Neuronal stem cell (in vitro differentiated cells): Measurements from ENCODE around the gene AURKA.

Experiments
- DNase-seq: peaks from one replicate; pipeline ENCODE4 v3.0.0-alpha.2; 2013; ENCODE audit warnings: low spot score
- H2AFZ ChIP-seq: one replicate; pipeline ENCODE4 v1.6.1; 2013; ENCODE audit warnings: mild to moderate bottlenecking, low read length, inconsistent platforms
- H2AK5ac ChIP-seq: 2 replicates; pipeline ENCODE4 v1.6.1; 2013; ENCODE audit warnings: low read depth, mild to moderate bottlenecking, inconsistent platforms, low read length, moderate library complexity, mixed read lengths
- H2BK120ac ChIP-seq: 2 replicates; pipeline ENCODE4 v1.6.1; 2013; ENCODE audit warnings: low read depth, mild to moderate bottlenecking, inconsistent platforms, low read length, moderate library complexity, mixed read lengths
- H2BK12ac ChIP-seq: one replicate; pipeline ENCODE4 v1.6.1; 2013; ENCODE audit warnings: low read length, inconsistent platforms
- H2BK15ac ChIP-seq: 2 replicates; pipeline ENCODE4 v1.6.1; 2013; ENCODE audit warnings: mild to moderate bottlenecking, low read length, inconsistent platforms, mixed read lengths
- H2BK5ac ChIP-seq: one replicate; pipeline ENCODE4 v1.6.1; 2013; ENCODE audit warnings: inconsistent platforms, mild to moderate bottlenecking, low read length, moderate library complexity
- H3K14ac ChIP-seq: one replicate; pipeline ENCODE4 v1.6.1; 2013; ENCODE audit warnings: low read length, inconsistent platforms
- H3K18ac ChIP-seq: 2 replicates; pipeline ENCODE4 v1.6.1; 2013; ENCODE audit warnings: low read length, inconsistent platforms
- H3K23ac ChIP-seq: 2 replicates; pipeline ENCODE4 v1.6.1; 2013; ENCODE audit warnings: low read depth, mild to moderate bottlenecking, mixed read lengths, low read length, inconsistent platforms; ENCODE audit not compliant: poor library complexity
- H3K27ac ChIP-seq: replicated peaks from 3 replicates; pipeline ENCODE4 v1.5.1; 2013; ENCODE audit warnings: low read length, inconsistent platforms
- H3K27me3 ChIP-seq, 3 experiments: 2 replicates each; pipeline ENCODE4 v1.6.1; 2013; ENCODE audit warnings: low read length in 3 of 3, mild to moderate bottlenecking in 2 of 3, inconsistent platforms in 1 of 3, low read depth in 1 of 3, mixed read lengths in 1 of 3, moderate library complexity in 1 of 3; ENCODE audit not compliant: control insufficient read depth in 3 of 3, insufficient read depth in 3 of 3
- H3K36me3 ChIP-seq, 2 donors: replicated peaks in 1 of 2; 2 replicates each; pipeline ENCODE4 v1.6.1; 2013; ENCODE audit warnings: low read length in 2 of 2; ENCODE audit not compliant: control insufficient read depth in 2 of 2, insufficient read depth in 2 of 2
- H3K4ac ChIP-seq: 2 replicates; pipeline ENCODE4 v1.6.1; 2013; ENCODE audit warnings: inconsistent platforms, mild to moderate bottlenecking, low read length, moderate library complexity
- H3K4me1 ChIP-seq, 2 donors: 1 replicate in 1 of 2; 2 replicates in 1 of 2; pipeline ENCODE4 v1.6.1; 2013; ENCODE audit warnings: low read length in 2 of 2, low read depth in 1 of 2; ENCODE audit not compliant: control insufficient read depth in 2 of 2, insufficient read depth in 1 of 2
- H3K4me2 ChIP-seq: one replicate; pipeline ENCODE4 v1.6.1; 2013; ENCODE audit warnings: mild to moderate bottlenecking, low read length, inconsistent platforms; ENCODE audit not compliant: insufficient read depth, poor library complexity, severe bottlenecking
- H3K4me3 ChIP-seq, 2 donors: 2 replicates each; pipeline ENCODE4 v1.5.1; 2013; ENCODE audit warnings: low read length in 2 of 2, mild to moderate bottlenecking in 2 of 2, inconsistent platforms in 1 of 2, moderate library complexity in 1 of 2
- H3K79me1 ChIP-seq: one replicate; pipeline ENCODE4 v1.6.1; 2013; ENCODE audit warnings: low read depth, mild to moderate bottlenecking, inconsistent platforms, low read length, moderate library complexity
- H3K9ac ChIP-seq: one replicate; pipeline ENCODE4 v1.6.1; 2013; ENCODE audit warnings: mild to moderate bottlenecking, low read depth, low read length, inconsistent platforms; ENCODE audit not compliant: poor library complexity
- H3K9me3 ChIP-seq, 2 donors: replicated peaks in 1 of 2; 2 replicates each; pipeline versions ENCODE3 to v1.6.1; 2013; ENCODE audit warnings: low read length in 2 of 2, mild to moderate bottlenecking in 2 of 2, inconsistent platforms in 1 of 2, low read depth in 1 of 2, mixed read lengths in 1 of 2, moderate library complexity in 1 of 2; ENCODE audit not compliant: control insufficient read depth in 2 of 2, insufficient read depth in 1 of 2
- H4K8ac ChIP-seq: one replicate; pipeline ENCODE4 v1.6.1; 2013; ENCODE audit warnings: low read depth, mild to moderate bottlenecking, inconsistent platforms, low read length, moderate library complexity
- H4K91ac ChIP-seq: one replicate; pipeline ENCODE4 v1.6.1; 2013; ENCODE audit warnings: low read length, low read depth, mild to moderate bottlenecking, inconsistent platforms; ENCODE audit not compliant: poor library complexity
- WGBS, 2 donors: extraction: QIAGEN DNeasy Blood & Tissue Kit; methylation state at CpG; one replicate each; pipeline ENCODE4 v1.1.7; 2013; ENCODE audit warnings: missing lambda C conversion rate in 2 of 2, mixed read lengths in 1 of 2; ENCODE audit not compliant: insufficient read length in 2 of 2, insufficient replicate concordance in 1 of 2; ENCODE audit errors: extremely low coverage in 2 of 2; 5-methylcytosine and 5-hydroxymethylcytosine counted together

AURKA gene

DNA sequence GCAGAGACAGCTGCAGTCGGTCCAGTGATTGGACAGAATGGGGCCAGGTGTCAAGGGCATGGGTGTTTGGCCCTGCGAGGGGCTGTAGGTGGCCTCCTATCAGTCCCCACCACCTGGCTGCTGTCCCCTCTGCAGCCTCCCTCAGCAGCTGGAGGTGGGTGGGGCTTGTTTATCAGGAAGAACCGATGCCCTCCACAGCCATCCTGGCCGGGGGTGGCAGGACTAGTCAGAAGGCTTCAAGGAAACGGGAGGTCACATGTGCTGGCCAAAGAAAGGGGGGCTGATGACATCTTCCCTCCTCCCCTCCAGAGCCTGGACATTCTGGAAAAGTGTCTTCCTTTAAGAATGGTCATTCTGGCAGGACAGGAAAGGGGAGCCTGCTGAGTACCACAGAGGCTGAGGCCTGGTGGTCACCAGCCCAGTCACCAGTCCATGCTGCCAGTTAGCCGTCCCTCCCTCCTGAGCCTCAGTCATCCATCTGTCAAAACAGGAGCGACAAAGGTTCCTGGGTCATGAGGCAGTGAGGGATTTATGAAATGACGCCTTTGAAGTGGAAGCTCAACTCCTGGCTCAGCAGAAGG is 29.1 kb downstream of the AURKA start:
- peak overlapping the region; percentile 47 for H3K23ac ChIP-seq
- no peak overlapping the region for H2BK12ac ChIP-seq
- no peak overlapping the region for H2BK5ac ChIP-seq
- no peaks in the 10 kb centered on the region for H3K9me3 ChIP-seq
- H4K8ac ChIP-seq = no peak overlapping the region
- no peak for DNase-seq
- no peak overlapping the region for H3K18ac ChIP-seq
- peaks cover 8 to 12% of the 10 kb centered on the region in 2 donors for H3K4me1 ChIP-seq
- H2AK5ac ChIP-seq = no peak overlapping the region
- peak overlapping the region; percentile 34 for H3K9ac ChIP-seq
- no peak overlapping the region for H3K4me3 ChIP-seq
- H2BK120ac ChIP-seq = no peak overlapping the region
- no peaks in the 10 kb centered on the region for H3K79me1 ChIP-seq
- H3K27me3 ChIP-seq = no peaks in the 10 kb centered on the region
- H2BK15ac ChIP-seq = no peak overlapping the region
- no peak overlapping the region for H4K91ac ChIP-seq
- peaks cover 5 to 54% of the 10 kb centered on the region in 2 donors for H3K36me3 ChIP-seq
- H3K14ac ChIP-seq = no peak overlapping the region
- no peak overlapping the region for H3K4me2 ChIP-seq
- H3K27ac ChIP-seq = no peak overlapping the region
- WGBS, 2 donors = no CpG with 5 or more reads among the region's 8 CpGs
- no peak overlapping the region for H2AFZ ChIP-seq
- no peak overlapping the region for H3K4ac ChIP-seq

DNA sequence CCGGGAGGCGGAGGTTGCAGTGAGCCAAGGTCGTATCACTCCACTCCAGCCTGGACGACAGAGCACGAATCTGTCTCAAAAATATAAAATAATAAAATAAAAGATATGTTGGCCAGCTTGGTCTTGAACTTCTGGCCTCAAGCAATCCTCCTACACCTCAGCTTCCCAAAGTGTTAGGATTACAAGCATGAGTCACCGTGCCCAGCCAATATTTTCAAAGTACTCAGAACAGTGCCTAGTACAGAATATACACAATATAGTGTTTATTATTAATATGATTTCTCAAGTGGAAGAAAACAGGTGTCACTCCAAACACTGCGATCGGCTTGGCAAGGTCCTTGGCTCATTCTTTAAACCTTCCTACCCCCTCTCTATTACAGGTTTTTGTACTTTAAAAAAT is 30.1 kb downstream of the AURKA start:
- Histone ChIP-seq H2BK5ac (no peak overlapping the region), H2BK12ac (no peak overlapping the region), H3K23ac (no peak overlapping the region), H3K27ac (no peak overlapping the region), H3K9ac (no peak overlapping the region), H2BK15ac (no peak overlapping the region), H4K91ac (no peak overlapping the region), H3K4ac (no peak overlapping the region), H3K4me2 (no peak overlapping the region), H3K9me3 (no peaks in the 10 kb centered on the region), H3K36me3 (peaks cover 5 to 51% of the 10 kb centered on the region in 2 donors), H4K8ac (no peak overlapping the region), H3K18ac (no peak overlapping the region), H2AK5ac (no peak overlapping the region), H3K14ac (no peak overlapping the region), H3K27me3 (no peaks in the 10 kb centered on the region), H2BK120ac (no peak overlapping the region), H3K4me1 (peaks cover 8 to 12% of the 10 kb centered on the region in 2 donors), H2AFZ (no peak overlapping the region), H3K4me3 (no peak overlapping the region), H3K79me1 (no peaks in the 10 kb centered on the region)
- no peak for DNase-seq
- WGBS, 2 donors = no CpG with 5 or more reads among the region's 8 CpGs

- no peak overlapping the region for H3K18ac ChIP-seq
- H3K4me3 ChIP-seq = no peak overlapping the region
- H3K9me3 ChIP-seq = no peaks in the 10 kb centered on the region
- no peak overlapping the region for H3K27ac ChIP-seq
- no peak overlapping the region for H2BK15ac ChIP-seq
- no peak overlapping the region for H2BK120ac ChIP-seq
- H3K9ac ChIP-seq = no peak overlapping the region
- no peak overlapping the region for H2AK5ac ChIP-seq
- no peak overlapping the region for H3K14ac ChIP-seq
- H3K4ac ChIP-seq = no peak overlapping the region
- no peak overlapping the region for H3K23ac ChIP-seq
- H4K8ac ChIP-seq = no peak overlapping the region
- H2AFZ ChIP-seq = no peak overlapping the region
- no peak overlapping the region for H4K91ac ChIP-seq
- H2BK12ac ChIP-seq = no peak overlapping the region
- peaks cover 4 to 40% of the 10 kb centered on the region in 2 donors for H3K36me3 ChIP-seq
- DNase-seq = no peak
- H2BK5ac ChIP-seq = no peak overlapping the region
- H3K79me1 ChIP-seq = no peaks in the 10 kb centered on the region
- no peak overlapping the region for H3K4me2 ChIP-seq
- no CpG with 5 or more reads among the region's 8 CpGs for WGBS, 2 donors
- peaks cover 8 to 12% of the 10 kb centered on the region in 2 donors for H3K4me1 ChIP-seq
- H3K27me3 ChIP-seq = no peaks in the 10 kb centered on the region
Observed at GRCh38 chr20:56360908-56361205, 31.2 kb downstream of the AURKA start.

DNA sequence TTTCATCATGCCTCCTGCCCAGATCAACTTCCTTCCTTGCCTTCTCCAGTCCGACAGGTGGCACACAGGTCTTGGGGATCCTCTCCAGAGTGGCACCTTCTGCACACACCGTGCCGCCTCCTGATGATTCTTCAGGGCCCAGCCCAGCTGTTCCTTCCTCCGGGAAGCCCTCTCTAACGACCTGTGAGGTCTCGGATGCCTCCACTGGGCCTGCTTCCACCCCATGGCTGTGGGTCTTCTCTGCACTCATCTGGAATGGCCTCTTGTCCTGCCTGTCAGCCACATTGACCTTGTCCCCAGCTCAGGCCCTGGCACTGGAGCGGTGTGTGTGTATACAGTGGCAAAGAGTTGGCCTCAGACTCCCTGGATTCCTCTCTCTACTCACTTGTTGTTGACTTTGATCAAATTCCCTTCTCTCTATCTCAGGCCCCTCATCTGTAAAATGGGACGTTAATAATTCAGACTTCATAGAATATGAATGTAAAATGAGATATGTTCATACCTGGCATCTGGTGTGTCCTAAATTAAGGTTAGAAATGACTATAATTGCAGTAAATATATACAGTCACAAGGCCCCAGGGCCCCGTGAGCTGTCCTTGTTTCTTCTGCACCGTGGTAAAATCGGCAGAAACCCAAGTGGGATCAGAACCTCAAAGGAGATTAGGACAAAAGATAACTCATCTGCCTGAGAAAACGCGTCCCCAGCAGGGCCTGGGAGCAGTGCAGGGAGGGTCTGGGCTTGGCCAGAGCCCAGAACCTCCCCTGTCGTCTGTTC is 31.7 kb downstream of the AURKA start:
- Histone ChIP-seq H3K27ac (peak overlapping the region; percentile 30), H4K91ac (no peak overlapping the region), H3K14ac (no peak overlapping the region), H2BK120ac (no peak overlapping the region), H3K18ac (peak overlapping the region; percentile 15), H2AK5ac (no peak overlapping the region), H3K4me3 (peak overlapping the region; percentile 3 to 76), H3K9me3 (no peaks in the 10 kb centered on the region), H4K8ac (no peak overlapping the region), H3K27me3 (no peaks in the 10 kb centered on the region), H3K4me1 (peaks cover 8 to 12% of the 10 kb centered on the region in 2 donors), H3K4ac (no peak overlapping the region), H3K79me1 (no peaks in the 10 kb centered on the region), H2BK5ac (no peak overlapping the region), H3K9ac (no peak overlapping the region), H2BK12ac (no peak overlapping the region), H2AFZ (peak overlapping the region; percentile 87), H3K4me2 (peak overlapping the region; percentile 29), H3K36me3 (peaks cover 4 to 35% of the 10 kb centered on the region in 2 donors), H3K23ac (peak overlapping the region; percentile 4), H2BK15ac (no peak overlapping the region)
- WGBS, 2 donors = no CpG with 5 or more reads among the region's 14 CpGs
- DNase-seq = no peak
